Activated CD4-positive, CD25-positive, alpha-beta regulatory T cell treated with anti-CD3 and anti-CD28 coated beads, Interleukin-2, amount 50 U/mL, for 16 hours (primary cell): Measurements from ENCODE around the gene PGR.
"Not testable (repeated sequence)": the region's sequence is repeated elsewhere in the genome, so short reads cannot be mapped to it uniquely, and the experiment has no call there.

ENCODE experiments used
- DNase-seq: peaks from one replicate; pipeline ENCODE4 v3.0.0-alpha.2; 2020; ENCODE audit warnings: low read depth, low spot score

PGR gene

GRCh38 chr11:101082813-101083212, 46.8 kb downstream of the PGR start:
- no peak for DNase-seq

- DNase-seq = no peak
Observed at GRCh38 chr11:101063706-101064105, 65.9 kb downstream of the PGR start.

- DNase-seq = no peak
Observed at GRCh38 chr11:101061606-101062005, 68.0 kb downstream of the PGR start.

GRCh38 chr11:101059331-101059730, 70.3 kb downstream of the PGR start:
- no peak for DNase-seq

GRCh38 chr11:101053492-101053891, 76.1 kb downstream of the PGR start:
- DNase-seq = no peak

GRCh38 chr11:101051677-101052076, 77.9 kb downstream of the PGR start:
- no peak for DNase-seq

- no peak for DNase-seq
Observed at GRCh38 chr11:101049813-101050212, 79.8 kb downstream of the PGR start.

GRCh38 chr11:101049123-101049522, 80.5 kb downstream of the PGR start:
- no peak for DNase-seq

- no peak for DNase-seq
Observed at GRCh38 chr11:101048479-101048878, 81.1 kb downstream of the PGR start.

GRCh38 chr11:101046947-101047346, 82.7 kb downstream of the PGR start:
- no peak for DNase-seq

- no peak for DNase-seq
Observed at GRCh38 chr11:101045415-101045814, 84.2 kb downstream of the PGR start.

- no peak for DNase-seq
Observed at GRCh38 chr11:101043940-101044339, 85.7 kb downstream of the PGR start.

GRCh38 chr11:101035872-101036271, 93.7 kb downstream of the PGR start:
- no peak for DNase-seq

- no peak for DNase-seq
Observed at GRCh38 chr11:101034076-101034475, 95.5 kb downstream of the PGR start.

GRCh38 chr11:101032991-101033390, 96.6 kb downstream of the PGR start:
- DNase-seq = no peak

- DNase-seq = no peak
Observed at GRCh38 chr11:101031713-101032112, 97.9 kb downstream of the PGR start.

GRCh38 chr11:101030692-101031091, 98.9 kb downstream of the PGR start:
- no peak for DNase-seq

- no peak for DNase-seq
Observed at GRCh38 chr11:101030015-101030414, 99.6 kb downstream of the PGR start.

GRCh38 chr11:101028644-101029043, 101.0 kb downstream of the PGR start:
- DNase-seq = no peak

- DNase-seq = no peak
Observed at GRCh38 chr11:101022256-101022655, 107.4 kb downstream of the PGR start.

- no peak for DNase-seq
Observed at GRCh38 chr11:101019870-101020269, 109.7 kb downstream of the PGR start.

- DNase-seq = no peak
Observed at GRCh38 chr11:101014600-101015285, 114.9 kb downstream of the PGR start.

GRCh38 chr11:101013702-101014101, 115.9 kb downstream of the PGR start:
- not testable (repeated sequence) for DNase-seq

- DNase-seq = no peak
Observed at GRCh38 chr11:101011881-101012280, 117.7 kb downstream of the PGR start.
